Glomerular endothelial cell (primary cell): ENCODE measurements around the gene CENPH. TPM values are rescaled to one million over a fixed set of nuclear protein-coding genes. Genes with fewer than 3 reads are reported as not detected.
"Not testable (repeated sequence)": the region's sequence is repeated elsewhere in the genome, so short reads cannot be mapped to it uniquely, and the experiment has no call there.

ENCODE experiments used
- DNase-seq: peaks from one replicate; pipeline ENCODE4 v3.0.0-alpha.2; 2011; ENCODE audit warnings: low read depth, low spot score; ENCODE audit errors: extremely low read depth
- total RNA-seq: library from RNA; depleted of rRNA; stranded (reverse); fragments of >200 nt; gene quantifications from 2 replicates; pipeline ENCODE4 v1.2.3, GENCODE V29; 2015

The CENPH gene
- total RNA-seq, 1 donor from 2014 or later: 6.8 TPM

GRCh38 chr5:69245031-69245430 lies 55.6 kb downstream of the CENPH start:
- no peak for DNase-seq

- no peak for DNase-seq
Observed at GRCh38 chr5:69248019-69248418, 58.6 kb downstream of the CENPH start.

GRCh38 chr5:69250593-69250992 lies 61.2 kb downstream of the CENPH start:
- no peak for DNase-seq

GRCh38 chr5:69252437-69252836 lies 63.1 kb downstream of the CENPH start:
- DNase-seq: no peak

- DNase-seq: not testable (repeated sequence)
Observed at GRCh38 chr5:69255940-69256339, 66.6 kb downstream of the CENPH start.

- DNase-seq: no peak
Observed at GRCh38 chr5:69257577-69257976, 68.2 kb downstream of the CENPH start.

Other genes with a start within 250 kb of the CENPH start
- gene SLC30A5, start 95.6 kb upstream of the CENPH start, total RNA-seq: 35.2 and 43.3 TPM in 2 replicates
- gene CCNB1, start 22.4 kb upstream of the CENPH start, total RNA-seq: 23.3 and 47.8 TPM in 2 replicates
- gene CDK7, start 45.3 kb downstream of the CENPH start, total RNA-seq: 27.9 and 39.1 TPM in 2 replicates
- 2.3 and 8.2 TPM in 2 replicates for gene CCDC125, start 143.2 kb downstream of the CENPH start, total RNA-seq
- gene AK6, start 179.9 kb downstream of the CENPH start, total RNA-seq: 18.1 and 21.1 TPM in 2 replicates
- gene TAF9, start 179.9 kb downstream of the CENPH start, total RNA-seq: 54.3 and 54.9 TPM in 2 replicates
- gene RAD17, start 180.2 kb downstream of the CENPH start, total RNA-seq: 13.5 and 15.6 TPM in 2 replicates
- 1.9 and 3.6 TPM in 2 replicates for gene MARVELD2, start 225.5 kb downstream of the CENPH start, total RNA-seq